Motor neuron (in vitro differentiated cells): ENCODE measurements around the gene ISCA2. TPM values are rescaled to one million over a fixed set of nuclear protein-coding genes. Genes with fewer than 3 reads are reported as not detected.
A peak's percentile ranks its signal among the peaks of the same experiment; 100 is the strongest.
"Not testable (repeated sequence)": the region's sequence is repeated elsewhere in the genome, so short reads cannot be mapped to it uniquely, and the experiment has no call there.

Experiments
- ATAC-seq, 8 experiments: fragments of 200-7000 bp; cut with Tn5 transposase; replicated peaks in 6 of 8; 2 replicates each; pipeline ENCODE4 v1.8.0; 2021; ENCODE audit warnings: mild to moderate bottlenecking in 8 of 8, moderate library complexity in 8 of 8
- H3K27ac ChIP-seq, 2 donors: fragments of 250-450 bp; sonication (Bioruptor Pico); 2 replicates each; pipeline ENCODE4 v1.9.0; 2021; ENCODE audit warnings: antibody characterized with exemption in 2 of 2, mild to moderate bottlenecking in 2 of 2, moderate library complexity in 1 of 2
- H3K4me1 ChIP-seq, 2 donors: fragments of 250-450 bp; sonication (Bioruptor Pico); replicated peaks in 1 of 2; 2 replicates each; pipeline ENCODE4 v1.6.1; 2021; ENCODE audit warnings: antibody characterized with exemption in 2 of 2, mild to moderate bottlenecking in 2 of 2, moderate library complexity in 1 of 2
- H3K4me3 ChIP-seq, 5 donors: fragments of 250-450 bp; sonication (Bioruptor Pico); 2 replicates each; pipeline ENCODE4 v1.9.0; 2021; ENCODE audit warnings: antibody characterized with exemption in 5 of 5, mild to moderate bottlenecking in 5 of 5, moderate library complexity in 4 of 5
- WGBS, 10 experiments: fragments of 450-650 bp; shearing (Covaris generic); methylation state at CpG; one replicate each; pipeline ENCODE4 v1.0.0; 2022; 5-methylcytosine and 5-hydroxymethylcytosine counted together
- in situ Hi-C, 9 experiments: fragments of 400-800 bp; cut with MboI; loops; one replicate each; pipeline ENCODE4 v1.15.0; 2021; ENCODE audit warnings: low sequenced_read_pairs in 9 of 9, low pct_unique_long_range_greater_than_20kb in 2 of 9; ENCODE audit not compliant: unreplicated experiment in 9 of 9
- total RNA-seq, 8 experiments: library from RNA; unstranded; fragments of 300-600 nt; gene quantifications; 2 replicates each; pipeline versions ENCODE4 v1.2.3 to v1.2.4, GENCODE V29; 2022

The ISCA2 gene
- total RNA-seq, 8 experiments from 2014 or later: 14.9 to 30.4 (median 18.9) TPM

DNA sequence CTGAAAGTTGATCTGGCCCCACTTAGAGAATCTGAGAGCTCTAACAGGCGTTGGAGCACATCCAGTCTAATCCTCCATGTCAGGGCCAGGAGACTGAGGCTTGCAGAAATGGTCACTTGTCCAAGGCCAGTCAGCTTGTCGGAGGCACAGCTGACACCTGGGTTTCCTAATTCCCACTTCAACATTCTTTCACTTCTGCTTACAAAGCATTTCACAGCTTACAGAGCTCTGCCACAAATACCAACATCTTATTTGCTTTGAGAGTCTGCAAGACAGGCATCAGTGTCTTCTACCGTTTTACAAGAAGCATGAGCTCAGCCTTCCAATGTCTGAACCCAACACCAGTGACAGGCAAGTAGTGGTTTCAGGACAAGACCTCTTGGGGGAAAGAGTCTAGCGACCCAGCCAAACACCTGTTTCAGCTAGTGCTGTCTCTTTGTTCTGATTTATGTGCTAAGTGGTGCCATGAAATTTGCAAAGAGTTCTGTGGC, 31.8 kb downstream of the ISCA2 start:
- no peaks in the 10 kb centered on the region for H3K4me1 ChIP-seq
- no peak for ATAC-seq
- in situ Hi-C loops: no loop called here
- no peak overlapping the region for H3K4me3 ChIP-seq
- WGBS, 10 experiments: 40 to 100% (median 70%) methylated on average over 1 to 3 of the region's 4 CpGs; no CpG with 5 or more reads in 3 of the 10 experiments
- no peak overlapping the region for H3K27ac ChIP-seq

DNA sequence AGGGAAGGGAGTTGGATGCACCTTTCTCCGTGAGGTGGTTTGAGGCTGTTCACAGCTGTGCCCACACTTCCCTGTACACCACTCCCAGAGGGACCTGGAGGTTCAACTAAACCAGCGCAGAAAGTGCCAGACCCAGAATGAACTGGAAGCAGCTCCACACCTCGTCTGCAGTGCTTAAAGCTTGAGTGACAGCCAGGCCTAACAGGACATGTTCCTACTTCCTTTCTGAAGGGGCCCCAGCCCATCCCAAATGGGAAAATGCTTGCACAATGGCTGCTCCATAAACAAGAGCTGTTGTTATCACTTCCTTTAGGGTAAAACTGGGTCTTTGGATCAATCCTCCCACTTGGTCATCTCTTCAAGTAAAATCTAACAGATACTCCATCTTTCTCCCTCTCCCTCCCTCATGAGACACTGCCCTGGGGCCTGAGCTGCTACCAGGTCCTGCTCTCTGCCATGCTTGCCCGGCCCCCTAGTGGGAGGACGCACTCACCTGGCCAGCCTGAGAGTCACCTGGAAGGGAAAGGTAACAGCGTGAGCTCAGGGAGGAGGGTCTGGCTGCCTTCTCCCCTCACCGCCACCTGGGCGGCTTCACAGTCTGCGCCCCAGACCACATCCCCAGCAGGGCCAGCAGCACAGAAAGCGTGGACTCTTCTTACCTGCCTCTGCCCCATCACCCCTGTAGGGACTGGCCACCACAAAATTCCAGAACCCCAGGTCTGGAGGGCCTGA, 33.5 kb downstream of the ISCA2 start:
- no peak for ATAC-seq
- no peak overlapping the region for H3K27ac ChIP-seq
- H3K4me3 ChIP-seq: no peak overlapping the region
- in situ Hi-C loops: no loop called here
- whole genome bisulfite sequencing, 10 experiments: 60 to 100% (median 84%) methylated on average over 1 to 6 of the region's 10 CpGs
- peaks cover 6 to 10% of the 10 kb centered on the region in 2 donors for H3K4me1 ChIP-seq

DNA sequence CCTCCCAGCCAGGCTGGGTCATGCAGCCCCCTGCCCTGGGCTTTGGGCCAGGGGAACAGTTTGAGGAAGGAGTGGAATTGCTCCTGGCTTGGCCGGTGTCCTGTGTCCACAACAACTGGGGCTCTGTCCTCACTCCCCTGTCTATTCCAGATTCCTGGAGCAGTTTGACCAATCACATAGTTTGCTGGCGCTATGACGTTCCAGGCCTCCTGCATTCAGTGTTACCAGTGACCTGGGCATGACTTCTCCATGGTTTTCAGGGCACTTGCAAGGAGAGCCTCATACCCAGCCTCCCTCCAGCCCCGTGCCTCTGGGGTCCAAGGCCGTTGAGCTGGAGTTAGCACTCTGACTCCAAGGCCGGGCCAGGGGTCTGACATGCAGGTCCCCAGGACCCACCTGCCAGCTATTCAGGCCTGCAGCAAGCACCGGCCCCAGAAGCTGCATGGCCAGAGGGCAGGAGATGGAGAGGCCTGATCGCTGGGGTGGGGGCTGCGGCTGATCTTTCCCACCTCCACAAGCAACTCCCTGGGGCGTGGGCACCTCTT, 34.2 kb downstream of the ISCA2 start:
- no peak overlapping the region for H3K27ac ChIP-seq
- ATAC-seq: peak in 1 of 8 experiments; percentile 46
- peaks cover 6 to 10% of the 10 kb centered on the region in 2 donors for H3K4me1 ChIP-seq
- WGBS, 10 experiments: 40 to 88% (median 60%) methylated on average over 1 to 6 of the region's 10 CpGs; no CpG with 5 or more reads in 3 of the 10 experiments
- no peak overlapping the region for H3K4me3 ChIP-seq
- in situ Hi-C loops: no loop called here

DNA sequence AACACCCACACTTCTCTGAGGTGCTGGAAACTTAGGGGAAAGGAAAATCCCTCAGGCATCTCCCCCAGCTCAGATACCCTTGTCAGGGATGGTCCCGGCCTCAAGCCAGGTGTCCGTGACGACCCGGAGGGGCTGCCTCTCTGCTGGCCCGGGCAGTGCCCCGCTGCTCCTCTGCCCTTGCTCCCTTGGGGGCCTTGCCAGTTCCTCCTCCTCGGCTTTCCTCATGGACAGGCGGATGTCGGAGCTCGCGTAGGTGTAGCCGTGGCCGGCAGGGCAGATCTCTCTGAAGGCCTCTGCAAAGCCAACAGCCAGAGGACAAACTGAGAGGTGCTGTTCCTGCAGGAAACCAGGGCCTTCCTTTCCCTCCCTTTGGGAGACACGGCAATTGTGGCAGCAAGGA, 34.8 kb downstream of the ISCA2 start:
- H3K4me3 ChIP-seq: no peak overlapping the region
- peaks cover 6 to 10% of the 10 kb centered on the region in 2 donors for H3K4me1 ChIP-seq
- in situ Hi-C loops: no loop called here
- no peak overlapping the region for H3K27ac ChIP-seq
- ATAC-seq: no peak
- WGBS, 10 experiments: 80 to 100% (median 89%) methylated on average over 1 to 8 of the region's 14 CpGs; no CpG with 5 or more reads in 6 of the 10 experiments

DNA sequence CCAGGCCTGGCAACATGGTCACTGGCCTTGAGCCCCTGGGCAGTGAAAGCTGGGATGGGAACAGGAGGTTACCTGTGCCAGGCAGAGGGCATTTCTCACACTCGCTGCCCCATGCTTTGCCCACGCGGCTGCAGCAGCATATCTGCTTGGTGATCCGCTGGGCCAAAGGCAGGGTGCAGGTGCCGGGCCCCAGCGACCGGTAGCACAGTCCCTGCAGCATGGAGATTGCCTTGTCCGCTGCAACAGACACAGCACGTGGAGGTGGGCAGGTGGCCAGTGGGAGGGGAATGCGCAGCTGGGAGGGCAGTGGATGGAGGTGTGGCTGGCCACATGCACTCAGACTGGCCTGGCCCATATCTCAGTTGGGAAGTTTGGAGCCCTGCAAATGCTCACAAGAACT, 35.3 kb downstream of the ISCA2 start:
- H3K4me1 ChIP-seq: peaks cover 6 to 10% of the 10 kb centered on the region in 2 donors
- 80 to 100% (median 98%) methylated on average over 1 to 8 of the region's 10 CpGs; no CpG with 5 or more reads in 5 of the 10 experiments for WGBS, 10 experiments
- in situ Hi-C loops: no loop called here
- ATAC-seq: peak in 1 of 8 experiments; percentile 17
- H3K4me3 ChIP-seq: no peak overlapping the region
- H3K27ac ChIP-seq: no peak overlapping the region

DNA sequence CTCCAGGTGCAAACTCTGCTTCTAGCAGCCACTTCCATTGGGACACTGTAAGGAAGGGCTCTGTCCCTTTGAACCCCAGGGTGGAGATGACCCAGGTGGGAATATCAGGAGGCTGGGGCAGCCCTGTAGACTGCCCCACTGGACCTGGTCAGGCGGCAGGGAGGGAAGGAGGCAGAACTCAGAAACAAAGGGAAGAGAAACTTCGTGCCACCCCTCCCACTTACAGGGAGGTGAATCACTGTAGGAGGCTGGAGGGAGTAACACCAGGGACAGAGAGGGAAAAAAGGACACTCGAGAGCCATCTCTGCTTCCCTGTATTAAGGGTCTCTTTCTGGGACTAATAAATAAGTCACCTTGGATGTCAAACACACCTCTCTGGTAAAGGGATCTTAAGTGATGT, 37.4 kb downstream of the ISCA2 start:
- H3K4me1 ChIP-seq: peaks cover 6 to 10% of the 10 kb centered on the region in 2 donors
- WGBS, 10 experiments: 94 to 100% (median 100%) methylated on average over 1 to 2 of the region's 3 CpGs; no CpG with 5 or more reads in 7 of the 10 experiments
- no peak overlapping the region for H3K27ac ChIP-seq
- in situ Hi-C loops: no loop called here
- peak in 6 of 8 experiments; percentile 2 to 17 (median 10) for ATAC-seq
- H3K4me3 ChIP-seq: no peak overlapping the region

DNA sequence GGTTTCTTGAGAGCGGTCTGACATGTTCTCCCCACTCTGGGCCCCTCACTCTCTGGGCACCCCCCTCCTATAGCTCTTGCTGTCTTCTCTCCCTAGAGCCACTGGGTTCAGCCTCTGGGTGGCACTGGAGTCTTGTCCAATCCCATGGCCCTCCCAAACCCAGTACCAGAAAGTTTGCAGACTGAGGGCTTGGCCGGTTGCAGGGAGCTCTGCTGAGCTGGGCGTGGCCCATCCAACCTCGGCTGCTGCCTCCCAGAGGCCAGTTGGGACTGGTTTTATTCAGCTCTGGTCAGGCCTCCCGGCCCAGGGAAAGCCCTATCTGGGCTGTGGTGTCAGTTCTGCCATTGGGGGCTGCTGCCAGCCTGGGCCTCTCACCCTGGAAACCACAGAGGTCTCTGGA, 37.9 kb downstream of the ISCA2 start:
- H3K4me1 ChIP-seq: peaks cover 6 to 10% of the 10 kb centered on the region in 2 donors
- H3K27ac ChIP-seq: no peak overlapping the region
- 20 to 100% (median 20%) methylated on average over 1 of the region's 5 CpGs; no CpG with 5 or more reads in 7 of the 10 experiments for WGBS, 10 experiments
- in situ Hi-C loops: no loop called here
- no peak overlapping the region for H3K4me3 ChIP-seq
- peak; percentile 80 to 99 (median 90) for ATAC-seq

DNA sequence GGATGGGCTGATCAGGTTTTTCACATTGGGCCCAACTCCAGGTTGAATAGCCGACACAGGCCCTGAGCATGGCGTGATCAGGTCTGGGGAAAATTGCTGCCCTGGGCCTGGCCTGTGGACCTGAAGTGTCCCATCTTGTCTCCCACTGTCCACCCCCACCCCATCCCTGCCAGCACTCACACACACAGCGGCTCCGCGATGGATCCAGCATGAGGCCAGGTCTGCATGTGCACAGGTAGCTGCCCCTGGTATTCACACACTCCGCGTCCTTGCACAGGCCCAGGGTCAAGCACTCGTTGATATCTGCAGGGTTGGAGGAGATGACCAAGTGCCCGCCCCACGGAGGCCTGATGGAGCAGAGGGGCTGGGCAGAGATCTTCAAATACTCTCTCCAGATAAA, 38.7 kb downstream of the ISCA2 start:
- in situ Hi-C loops: no loop called here
- H3K4me1 ChIP-seq: peaks cover 6 to 10% of the 10 kb centered on the region in 2 donors
- no peak overlapping the region for H3K27ac ChIP-seq
- H3K4me3 ChIP-seq: no peak overlapping the region
- 90 to 97% (median 92%) methylated on average over 2 to 8 of the region's 10 CpGs; no CpG with 5 or more reads in 6 of the 10 experiments for WGBS, 10 experiments
- ATAC-seq: no peak

DNA sequence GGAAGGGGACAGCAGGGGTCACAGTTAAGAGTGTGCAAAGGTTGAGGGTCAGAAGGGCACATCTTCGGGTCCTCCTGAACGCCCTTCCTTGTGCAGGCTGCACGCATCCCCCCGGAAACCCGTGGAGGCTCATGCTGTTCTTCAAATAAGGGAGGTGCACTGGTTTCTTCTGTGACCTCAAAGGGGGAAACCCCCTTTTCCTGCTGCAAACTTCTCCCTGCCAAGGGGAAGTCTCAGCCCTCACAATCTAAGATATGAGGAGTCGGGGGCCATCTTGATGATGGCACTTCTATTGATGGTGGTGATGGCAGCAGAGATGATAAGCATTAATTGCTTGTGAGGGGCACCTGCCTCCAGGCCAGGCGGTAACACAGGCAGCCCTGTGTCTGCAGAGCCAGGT, 40.0 kb downstream of the ISCA2 start:
- in situ Hi-C loops: no loop called here
- no peak overlapping the region for H3K4me3 ChIP-seq
- 67 to 100% (median 80%) methylated on average over 1 to 3 of the region's 7 CpGs; no CpG with 5 or more reads in 5 of the 10 experiments for WGBS, 10 experiments

DNA sequence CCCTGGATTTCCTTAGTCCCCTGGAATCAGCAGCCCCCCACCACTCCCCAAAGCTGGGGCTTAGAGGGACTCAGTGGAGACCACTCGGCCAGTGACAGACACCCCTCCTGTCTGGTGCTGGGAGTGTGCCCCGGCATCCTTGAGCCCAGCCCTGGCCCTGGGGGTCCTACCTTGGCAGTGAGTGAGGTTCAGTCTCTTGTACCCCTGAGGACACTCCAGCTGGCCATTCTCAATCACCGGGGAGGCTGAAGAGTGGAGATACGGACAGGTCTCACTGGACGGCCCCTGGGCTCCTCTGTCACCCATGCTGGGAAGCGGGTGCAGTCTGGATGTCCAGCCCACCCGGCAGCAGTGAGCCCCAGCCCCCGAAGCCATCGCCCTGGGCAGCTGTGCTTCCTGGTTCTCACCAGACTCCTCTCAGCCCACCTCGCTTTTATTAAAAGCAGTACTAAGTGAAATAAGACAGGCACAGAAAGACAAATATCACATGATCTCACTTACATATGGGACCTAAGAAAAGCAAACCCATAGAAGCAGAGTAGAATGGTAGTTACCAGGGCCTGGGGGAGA, 42.3 kb downstream of the ISCA2 start:
- WGBS, 10 experiments: 80 to 100% methylated on average over 1 of the region's 10 CpGs; no CpG with 5 or more reads in 8 of the 10 experiments
- in situ Hi-C loops: no loop called here
- no peak for ATAC-seq
- no peak overlapping the region for H3K4me3 ChIP-seq
- H3K4me1 ChIP-seq: peaks cover 6 to 10% of the 10 kb centered on the region in 2 donors
- no peak overlapping the region for H3K27ac ChIP-seq

More for the DNA sequence above, 40.0 kb downstream of the ISCA2 start:
- Histone ChIP-seq H3K4me1 (peaks cover 6 to 10% of the 10 kb centered on the region in 2 donors), H3K27ac (no peak overlapping the region)
- ATAC-seq: no peak

DNA sequence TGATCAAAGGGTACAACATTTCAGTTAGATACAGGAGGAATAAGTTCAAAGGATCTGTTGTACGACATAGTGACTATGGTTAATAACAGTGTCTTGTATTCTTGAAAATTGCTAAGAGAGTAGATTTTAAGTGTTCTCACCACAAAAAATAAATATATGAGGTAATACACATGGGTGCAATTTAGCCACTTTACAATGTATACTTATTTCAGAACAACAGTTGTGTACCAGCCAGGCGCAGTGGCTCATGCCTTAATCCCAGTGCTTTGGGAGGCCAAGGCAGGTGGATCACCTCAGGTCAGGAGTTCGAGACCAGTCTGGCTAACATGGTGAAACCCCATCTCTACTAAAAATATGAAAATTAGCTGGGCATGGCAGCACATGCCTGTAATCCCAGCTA, 42.8 kb downstream of the ISCA2 start:
- 72 to 100% (median 80%) methylated on average over 1 to 3 of the region's 3 CpGs; no CpG with 5 or more reads in 1 of the 10 experiments for WGBS, 10 experiments
- in situ Hi-C loops: not testable (repeated sequence)

DNA sequence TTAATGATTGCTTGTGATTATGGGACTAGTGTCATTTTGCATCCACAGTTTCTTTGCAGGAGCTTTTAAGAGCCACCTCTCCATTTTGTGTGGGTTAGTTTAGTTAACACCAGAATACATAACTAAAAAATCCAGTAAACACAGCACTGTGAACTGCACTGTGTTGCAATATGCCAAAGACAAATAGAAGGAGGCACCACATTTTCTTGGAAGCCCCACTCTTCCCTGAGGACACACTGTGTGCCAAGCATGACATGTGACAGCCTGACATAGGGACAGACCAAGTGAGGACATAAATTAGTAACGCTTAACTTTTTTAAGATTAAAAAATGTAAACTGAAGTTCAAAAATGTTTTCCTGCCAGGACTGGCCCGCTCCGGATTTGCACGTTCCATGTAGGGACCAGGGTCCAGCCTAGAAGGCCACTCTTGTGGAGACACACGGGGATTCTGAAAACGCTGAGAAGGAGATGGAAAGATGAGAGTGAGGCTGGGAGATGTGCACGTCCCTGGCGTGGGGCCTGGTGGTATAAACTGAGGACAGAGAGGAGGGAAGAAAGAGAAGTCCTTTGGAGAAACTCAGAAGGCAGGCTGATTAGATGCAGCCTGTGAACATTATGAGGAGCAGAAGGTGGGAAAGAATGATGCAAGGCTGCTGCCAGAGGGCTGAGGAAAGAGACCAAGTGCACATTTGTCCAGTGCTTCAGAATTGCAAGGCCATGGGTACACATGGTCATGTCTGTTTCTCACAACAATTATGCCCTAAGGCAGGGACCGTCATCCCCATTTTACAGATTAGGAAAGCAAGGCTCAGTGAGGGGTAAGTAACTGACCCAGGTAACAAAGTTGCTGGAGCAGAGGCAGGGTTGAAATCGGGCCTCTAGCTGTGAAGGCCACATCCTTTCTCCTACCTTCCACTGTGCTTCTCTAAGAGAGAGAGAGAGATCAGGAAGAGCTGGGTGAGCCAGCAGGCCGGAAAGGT, 45.1 kb downstream of the ISCA2 start:
- Histone ChIP-seq H3K4me1 (no peaks in the 10 kb centered on the region), H3K4me3 (no peak overlapping the region), H3K27ac (no peak overlapping the region)
- 40 to 95% (median 78%) methylated on average over 2 to 11 of the region's 11 CpGs; no CpG with 5 or more reads in 2 of the 10 experiments for WGBS, 10 experiments
- in situ Hi-C loops: no loop called here
- no peak for ATAC-seq

More for the DNA sequence above, 42.8 kb downstream of the ISCA2 start:
- not testable (repeated sequence) for H3K27ac ChIP-seq, H3K4me1 ChIP-seq, ATAC-seq, H3K4me3 ChIP-seq
